TTC549 (cell line): Measurements from ENCODE around the gene ARID5B.

Experiments used
- FAIRE-seq: peaks from 2 replicates; lab custom pipeline; 2012; peaks lifted over from hg19 to GRCh38; lab: Jason Lieb, UNC

The ARID5B gene

GRCh38 chr10:61942604-61943461, 41.3 kb downstream of the ARID5B start:
- no peak for FAIRE-seq

GRCh38 chr10:61943674-61944378, 42.3 kb downstream of the ARID5B start:
- FAIRE-seq = no peak

GRCh38 chr10:61944410-61945147, 43.1 kb downstream of the ARID5B start:
- FAIRE-seq = no peak

- FAIRE-seq = no peak
Observed at GRCh38 chr10:61949687-61950086, 48.2 kb downstream of the ARID5B start.

- FAIRE-seq = no peak
Observed at GRCh38 chr10:61950449-61951143, 49.1 kb downstream of the ARID5B start.

- no peak for FAIRE-seq
Observed at GRCh38 chr10:61951144-61951483, 49.6 kb downstream of the ARID5B start.

- FAIRE-seq = no peak
Observed at GRCh38 chr10:61952028-61952674, 50.7 kb downstream of the ARID5B start.

- no peak for FAIRE-seq
Observed at GRCh38 chr10:61953183-61953582, 51.7 kb downstream of the ARID5B start.

GRCh38 chr10:61957806-61958205, 56.3 kb downstream of the ARID5B start:
- FAIRE-seq = no peak

GRCh38 chr10:61958311-61958710, 56.8 kb downstream of the ARID5B start:
- no peak for FAIRE-seq

- FAIRE-seq = no peak
Observed at GRCh38 chr10:61958805-61959204, 57.3 kb downstream of the ARID5B start.

GRCh38 chr10:61959814-61960213, 58.3 kb downstream of the ARID5B start:
- no peak for FAIRE-seq

GRCh38 chr10:61960396-61961120, 59.1 kb downstream of the ARID5B start:
- no peak for FAIRE-seq

GRCh38 chr10:61961278-61961677, 59.8 kb downstream of the ARID5B start:
- no peak for FAIRE-seq

- no peak for FAIRE-seq
Observed at GRCh38 chr10:61962971-61963370, 61.5 kb downstream of the ARID5B start.

GRCh38 chr10:61963669-61964058, 62.2 kb downstream of the ARID5B start:
- no peak for FAIRE-seq

- FAIRE-seq = no peak
Observed at GRCh38 chr10:61964059-61964709, 62.7 kb downstream of the ARID5B start.

- no peak for FAIRE-seq
Observed at GRCh38 chr10:61964949-61965702, 63.6 kb downstream of the ARID5B start.

GRCh38 chr10:61965703-61966395, 64.3 kb downstream of the ARID5B start:
- no peak for FAIRE-seq
